SH-SY5Y (cell line): ENCODE measurements around the gene TMEM184A.

Experiments
- GATA2 ChIP-seq: IDR thresholded peaks from 2 replicates; pipeline ENCODE4 v1.6.1; 2011; ENCODE audit warnings: mild to moderate bottlenecking, low read depth, low read length
- GATA3 ChIP-seq: IDR thresholded peaks from 2 replicates; pipeline ENCODE4 v1.6.1; 2011; ENCODE audit warnings: low read depth, mild to moderate bottlenecking, low read length, moderate library complexity

DNA sequence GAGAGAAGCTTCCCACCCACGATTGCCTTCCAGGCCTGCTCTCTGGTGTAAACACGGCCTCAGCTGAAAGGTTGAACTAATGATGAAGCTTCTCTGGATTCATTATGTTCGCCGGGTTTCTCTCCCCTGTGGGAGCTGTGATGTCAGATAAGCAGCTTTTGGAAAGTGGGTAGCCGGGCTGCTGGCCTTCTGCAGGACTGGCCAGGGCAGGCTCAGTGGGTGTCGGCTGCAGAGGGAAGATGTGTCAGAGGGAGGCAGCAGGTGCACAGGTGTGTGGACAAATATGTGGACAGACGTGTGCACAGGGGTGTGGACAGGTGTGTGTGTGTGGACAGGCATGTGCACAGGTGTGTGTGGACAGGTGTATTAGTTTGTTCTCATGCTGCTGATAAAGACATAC, 42.3 kb upstream of the TMEM184A start:
- no peak for TF ChIP-seq GATA2
- TF ChIP-seq GATA3: no peak
